ENCODE results near the gene PARP1. TPM values are rescaled to one million over a fixed set of nuclear protein-coding genes. Genes with fewer than 3 reads are reported as not detected.
A peak's percentile ranks its signal among the peaks of the same experiment; 100 is the strongest.

PARP1 gene
- total RNA-seq, 1 donor, result 51.0 TPM

- H3K27me3 ChIP-seq (ENCODE audit: insufficient read depth, low read length), result no peaks in the 10 kb centered on the region
- no peaks in the 10 kb centered on the region for H3K4me1 ChIP-seq (ENCODE audit: insufficient read depth, low read length)
- H3K4me2 ChIP-seq (ENCODE audit: insufficient read depth, low read length), result no peak overlapping the region
- H3K4me3 ChIP-seq (ENCODE audit: insufficient read depth, low read length), result no peak overlapping the region
- H2AFZ ChIP-seq (ENCODE audit: low read length), result no peak overlapping the region
- H3K36me3 ChIP-seq (ENCODE audit: insufficient read depth, low read length), result peaks cover 73% of the 10 kb centered on the region
- H4K20me1 ChIP-seq (ENCODE audit: insufficient read depth, low read length), result no peaks in the 10 kb centered on the region
- H3K79me2 ChIP-seq (ENCODE audit: insufficient read depth, low read length), result no peaks in the 10 kb centered on the region
- DNase-seq (ENCODE audit: insufficient read length, low spot score, missing footprints), result no peak
- TF ChIP-seq, protein P1, sequence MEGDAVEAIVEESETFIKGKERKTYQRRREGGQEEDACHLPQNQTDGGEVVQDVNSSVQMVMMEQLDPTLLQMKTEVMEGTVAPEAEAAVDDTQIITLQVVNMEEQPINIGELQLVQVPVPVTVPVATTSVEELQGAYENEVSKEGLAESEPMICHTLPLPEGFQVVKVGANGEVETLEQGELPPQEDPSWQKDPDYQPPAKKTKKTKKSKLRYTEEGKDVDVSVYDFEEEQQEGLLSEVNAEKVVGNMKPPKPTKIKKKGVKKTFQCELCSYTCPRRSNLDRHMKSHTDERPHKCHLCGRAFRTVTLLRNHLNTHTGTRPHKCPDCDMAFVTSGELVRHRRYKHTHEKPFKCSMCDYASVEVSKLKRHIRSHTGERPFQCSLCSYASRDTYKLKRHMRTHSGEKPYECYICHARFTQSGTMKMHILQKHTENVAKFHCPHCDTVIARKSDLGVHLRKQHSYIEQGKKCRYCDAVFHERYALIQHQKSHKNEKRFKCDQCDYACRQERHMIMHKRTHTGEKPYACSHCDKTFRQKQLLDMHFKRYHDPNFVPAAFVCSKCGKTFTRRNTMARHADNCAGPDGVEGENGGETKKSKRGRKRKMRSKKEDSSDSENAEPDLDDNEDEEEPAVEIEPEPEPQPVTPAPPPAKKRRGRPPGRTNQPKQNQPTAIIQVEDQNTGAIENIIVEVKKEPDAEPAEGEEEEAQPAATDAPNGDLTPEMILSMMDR (IDR thresholded peaks at IDR 0.05; ENCODE audit: extremely low read depth, low read depth, low read length), result no peak
- H3K27ac ChIP-seq (ENCODE audit: low read depth, low read length), result no peak overlapping the region
- no peaks in the 10 kb centered on the region for H3K9me3 ChIP-seq (ENCODE audit: low read depth, low read length)
These were observed 43.9 kb downstream of the PARP1 start for GRCh38 chr1:226363801-226364513.

DNA sequence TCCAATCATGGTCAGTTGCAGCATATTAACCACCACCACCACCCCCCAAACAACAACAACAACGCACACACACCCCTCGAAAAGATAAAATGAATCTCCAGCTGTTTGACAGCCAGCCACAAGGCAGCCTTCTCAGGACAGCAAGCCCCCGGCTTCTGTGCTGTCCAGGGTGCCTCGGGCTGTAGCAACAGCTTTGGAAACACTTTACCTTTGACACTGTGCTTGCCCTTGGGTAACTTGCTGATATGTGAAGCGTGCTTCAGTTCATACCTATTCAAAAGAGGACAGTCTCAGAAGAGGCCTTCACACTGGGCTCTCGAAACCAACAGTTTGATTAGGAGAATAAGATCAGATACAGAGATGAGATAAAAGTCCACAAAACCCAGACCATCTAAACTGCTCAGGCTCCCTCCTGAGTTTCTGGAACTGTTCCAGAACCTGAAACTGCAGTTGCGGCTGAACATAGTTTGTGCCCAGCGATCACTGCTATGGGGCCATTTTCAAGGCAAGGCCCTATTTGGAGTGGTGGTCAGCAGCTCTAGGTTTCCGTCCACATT is 44.9 kb downstream of the PARP1 start:
- Histone ChIP-seq H3K27ac (ENCODE audit: low read depth, low read length) (no peak overlapping the region), H3K4me2 (ENCODE audit: insufficient read depth, low read length) (no peak overlapping the region), H3K36me3 (ENCODE audit: insufficient read depth, low read length) (peaks cover 75% of the 10 kb centered on the region), H3K79me2 (ENCODE audit: insufficient read depth, low read length) (no peaks in the 10 kb centered on the region), H4K20me1 (ENCODE audit: insufficient read depth, low read length) (no peaks in the 10 kb centered on the region), H3K4me1 (ENCODE audit: insufficient read depth, low read length) (no peaks in the 10 kb centered on the region), H3K9me3 (ENCODE audit: low read depth, low read length) (no peaks in the 10 kb centered on the region), H3K27me3 (ENCODE audit: insufficient read depth, low read length) (no peaks in the 10 kb centered on the region), H2AFZ (ENCODE audit: low read length) (no peak overlapping the region), H3K4me3 (ENCODE audit: insufficient read depth, low read length) (no peak overlapping the region)
- DNase-seq (ENCODE audit: insufficient read length, low spot score, missing footprints), result no peak
- TF ChIP-seq, protein P1 (IDR thresholded peaks at IDR 0.05; ENCODE audit: extremely low read depth, low read depth, low read length), result no peak

- peak; percentile 51 for DNase-seq (ENCODE audit: insufficient read length, low spot score, missing footprints)
- H3K36me3 ChIP-seq (ENCODE audit: insufficient read depth, low read length), result peaks cover 72% of the 10 kb centered on the region
- no peak overlapping the region for H2AFZ ChIP-seq (ENCODE audit: low read length)
- H3K27ac ChIP-seq (ENCODE audit: low read depth, low read length), result no peak overlapping the region
- H3K4me2 ChIP-seq (ENCODE audit: insufficient read depth, low read length), result no peak overlapping the region
- no peaks in the 10 kb centered on the region for H3K9me3 ChIP-seq (ENCODE audit: low read depth, low read length)
- no peaks in the 10 kb centered on the region for H3K79me2 ChIP-seq (ENCODE audit: insufficient read depth, low read length)
- no peaks in the 10 kb centered on the region for H4K20me1 ChIP-seq (ENCODE audit: insufficient read depth, low read length)
- no peaks in the 10 kb centered on the region for H3K4me1 ChIP-seq (ENCODE audit: insufficient read depth, low read length)
- no peaks in the 10 kb centered on the region for H3K27me3 ChIP-seq (ENCODE audit: insufficient read depth, low read length)
- TF ChIP-seq, protein P1 (IDR thresholded peaks at IDR 0.05; ENCODE audit: extremely low read depth, low read depth, low read length), result no peak
- H3K4me3 ChIP-seq (ENCODE audit: insufficient read depth, low read length), result no peak overlapping the region
These were observed 45.5 kb downstream of the PARP1 start for GRCh38 chr1:226362361-226362760.

DNA sequence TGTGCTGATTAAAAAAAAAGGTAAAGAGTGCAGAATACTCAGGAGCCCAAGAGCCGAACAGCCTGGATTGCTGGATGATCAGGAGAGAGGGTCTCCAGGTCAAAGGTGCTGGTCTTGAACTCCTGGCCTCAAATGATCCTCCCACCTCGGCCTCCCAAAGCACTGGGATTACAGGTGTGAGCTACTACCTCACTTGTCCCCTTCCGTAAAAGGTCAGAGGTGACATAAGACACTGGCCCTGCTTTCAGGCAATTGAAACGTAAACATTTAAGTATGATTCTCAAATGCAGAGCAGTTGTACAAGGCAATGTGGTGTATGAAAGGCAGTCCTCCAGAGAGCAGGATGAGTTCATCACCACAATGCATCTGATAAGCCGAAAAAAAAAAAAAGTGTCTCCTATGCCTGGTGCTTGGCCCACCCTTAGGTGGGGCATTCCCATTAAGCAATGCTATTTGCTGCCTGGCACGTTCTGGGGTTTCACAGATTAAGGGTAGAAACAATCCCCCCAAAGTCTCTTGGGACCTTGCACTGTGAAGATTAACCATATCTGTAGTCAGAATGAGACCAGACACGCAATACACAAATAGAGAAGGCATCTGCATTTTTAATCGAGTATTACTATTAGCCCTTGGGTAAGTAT is 47.7 kb downstream of the PARP1 start:
- Histone ChIP-seq H3K27ac (ENCODE audit: low read depth, low read length) (no peak overlapping the region), H3K4me2 (ENCODE audit: insufficient read depth, low read length) (no peak overlapping the region), H4K20me1 (ENCODE audit: insufficient read depth, low read length) (no peaks in the 10 kb centered on the region), H3K4me3 (ENCODE audit: insufficient read depth, low read length) (no peak overlapping the region), H2AFZ (ENCODE audit: low read length) (no peak overlapping the region), H3K79me2 (ENCODE audit: insufficient read depth, low read length) (no peaks in the 10 kb centered on the region), H3K9me3 (ENCODE audit: low read depth, low read length) (no peaks in the 10 kb centered on the region), H3K27me3 (ENCODE audit: insufficient read depth, low read length) (no peaks in the 10 kb centered on the region), H3K36me3 (ENCODE audit: insufficient read depth, low read length) (peaks cover 55% of the 10 kb centered on the region), H3K4me1 (ENCODE audit: insufficient read depth, low read length) (no peaks in the 10 kb centered on the region)
- DNase-seq (ENCODE audit: insufficient read length, low spot score, missing footprints), result no peak
- TF ChIP-seq, protein P1 (IDR thresholded peaks at IDR 0.05; ENCODE audit: extremely low read depth, low read depth, low read length), result no peak
